CD14-positive monocyte (primary cell): ENCODE results near the gene PIH1D1. TPM values are rescaled to one million over a fixed set of nuclear protein-coding genes. Genes with fewer than 3 reads are reported as not detected.

Source experiments
- DNase-seq, 3 donors: peaks; one replicate each; pipeline ENCODE4 v3.0.0-alpha.2; 2011 to 2022
- H2AFZ ChIP-seq: 2 replicates; pipeline ENCODE4 v1.6.0; 2012; ENCODE audit warnings: mild to moderate bottlenecking, low read depth, low read length, inconsistent platforms; ENCODE audit not compliant: insufficient read depth, poor library complexity, severe bottlenecking
- H3K27ac ChIP-seq, 2 donors: 1 replicate in 1 of 2; 2 replicates in 1 of 2; pipeline ENCODE4 v1.5.1; 2012 to 2013; ENCODE audit warnings: low read length in 2 of 2, control low read depth in 1 of 2, inconsistent platforms in 1 of 2, low read depth in 1 of 2, mild to moderate bottlenecking in 1 of 2
- H3K27me3 ChIP-seq, 2 donors: one replicate each; pipeline versions ENCODE4 v1.6.0 to v1.6.1; 2011 to 2013; ENCODE audit warnings: low read length in 2 of 2; ENCODE audit not compliant: control insufficient read depth in 2 of 2, insufficient read depth in 2 of 2
- H3K36me3 ChIP-seq, 2 donors: replicated peaks in 1 of 2; 1 replicate in 1 of 2; 2 replicates in 1 of 2; pipeline versions ENCODE4 v1.5.1 to v1.6.1; 2012 to 2013; ENCODE audit warnings: low read length in 2 of 2, control low read depth in 1 of 2, inconsistent platforms in 1 of 2, mild to moderate bottlenecking in 1 of 2; ENCODE audit not compliant: insufficient read depth in 2 of 2, control insufficient read depth in 1 of 2
- H3K4me1 ChIP-seq, 2 donors: 1 replicate in 1 of 2; 2 replicates in 1 of 2; pipeline versions ENCODE4 v1.5.1 to v1.6.1; 2012 to 2013; ENCODE audit warnings: low read length in 2 of 2, control low read depth in 1 of 2, inconsistent platforms in 1 of 2, mild to moderate bottlenecking in 1 of 2, moderate library complexity in 1 of 2; ENCODE audit not compliant: insufficient read depth in 2 of 2, control insufficient read depth in 1 of 2
- H3K4me2 ChIP-seq: replicated peaks from 2 replicates; pipeline ENCODE3; 2012; ENCODE audit warnings: low read length, moderate library complexity, mild to moderate bottlenecking; ENCODE audit not compliant: poor library complexity, severe bottlenecking; ENCODE audit errors: extremely low read depth
- H3K4me3 ChIP-seq, 3 experiments: fragments of 200-600 bp in 1 of 3; sonication (generic) in 1 of 3; replicated peaks in 1 of 3; 1 replicate in 2 of 3; 2 replicates in 1 of 3; pipeline ENCODE4 v1.5.1; 2011 to 2013; ENCODE audit warnings: low read length in 3 of 3, mild to moderate bottlenecking in 3 of 3, control low read depth in 2 of 3, low read depth in 2 of 3, inconsistent platforms in 1 of 3, moderate library complexity in 1 of 3
- H3K79me2 ChIP-seq: 2 replicates; pipeline ENCODE4 v1.6.0; 2012; ENCODE audit warnings: mild to moderate bottlenecking, control low read depth, inconsistent platforms, low read length, moderate library complexity; ENCODE audit not compliant: insufficient read depth
- H3K9ac ChIP-seq: 2 replicates; pipeline ENCODE4 v1.6.0; 2017; ENCODE audit warnings: low read length, mild to moderate bottlenecking; ENCODE audit not compliant: insufficient read depth, poor library complexity, severe bottlenecking
- H3K9me3 ChIP-seq, 2 donors: replicated peaks in 1 of 2; 1 replicate in 1 of 2; 2 replicates in 1 of 2; pipeline versions ENCODE4 v1.5.1 to v1.6.1; 2012 to 2013; ENCODE audit warnings: low read length in 2 of 2, control low read depth in 1 of 2; ENCODE audit not compliant: control insufficient read depth in 1 of 2, insufficient read depth in 1 of 2
- H4K20me1 ChIP-seq: 2 replicates; pipeline ENCODE4 v1.6.0; 2012; ENCODE audit warnings: mild to moderate bottlenecking, low read length, control low read depth, moderate library complexity; ENCODE audit not compliant: insufficient read depth
- H3K27ac Mint-ChIP-seq, 7 donors: one replicate each; pipeline ENCODE4 v1.8.0; 2020; ENCODE audit warnings: mild to moderate bottlenecking in 7 of 7, mixed read lengths in 7 of 7, moderate library complexity in 6 of 7, inconsistent platforms in 2 of 7
- H3K27me3 Mint-ChIP-seq, 3 donors: one replicate each; pipeline ENCODE4 v1.8.0; 2021 to 2022; ENCODE audit warnings: low read depth in 3 of 3, mild to moderate bottlenecking in 3 of 3, mixed read lengths in 3 of 3, moderate library complexity in 3 of 3, inconsistent platforms in 1 of 3
- H3K36me3 Mint-ChIP-seq, 2 donors: one replicate each; pipeline ENCODE4 v1.8.0; 2020; ENCODE audit warnings: mixed read lengths in 2 of 2, inconsistent platforms in 1 of 2, mild to moderate bottlenecking in 1 of 2
- H3K4me1 Mint-ChIP-seq: one replicate; pipeline ENCODE4 v1.8.0; 2020; ENCODE audit warnings: mild to moderate bottlenecking, mixed read lengths
- H3K4me3 Mint-ChIP-seq, 2 donors: one replicate each; pipeline ENCODE4 v1.8.0; 2020; ENCODE audit warnings: mild to moderate bottlenecking in 2 of 2, mixed read lengths in 2 of 2, moderate library complexity in 1 of 2
- H3K9me3 Mint-ChIP-seq, 7 donors: one replicate each; pipeline ENCODE4 v1.8.0; 2020 to 2022; ENCODE audit warnings: mixed read lengths in 7 of 7, mild to moderate bottlenecking in 6 of 7, moderate library complexity in 6 of 7, inconsistent platforms in 2 of 7
- CTCF ChIP-seq: fragments of 200-600 bp; IDR thresholded peaks from one replicate; pipeline ENCODE4 v1.8.0; 2022; ENCODE audit warnings: antibody characterized with exemption, mild to moderate bottlenecking
- WGBS: methylation state at CpG from one replicate; pipeline ENCODE4 v1.1.5; 2013; ENCODE audit warnings: missing lambda C conversion rate; ENCODE audit not compliant: insufficient coverage; 5-methylcytosine and 5-hydroxymethylcytosine counted together
- intact Hi-C, 2 donors: fragments of 100-400 bp; cut with micrococcal nuclease; formaldehyde crosslinking; loops; one replicate each; pipeline versions ENCODE4 v1.15.0 to v1.15.1; 2023
- polyA plus RNA-seq, 3 donors: library from polyadenylated mRNA; depleted of rRNA in 1 of 3; unstranded in 2 of 3; stranded (reverse) in 1 of 3; fragments of 300-500 nt in 2 of 3; fragments of >200 nt in 1 of 3; fragmentation: Illumina TruSeq in 2 of 3; gene quantifications; 1 replicate in 2 of 3; 2 replicates in 1 of 3; pipeline ENCODE4 v1.2.3, GENCODE V29; 2012 to 2021

The PIH1D1 gene
- polyA plus RNA-seq, 3 donors, result 62.3 to 102 (median 83.9) TPM

- peak overlapping the region; percentile 99 for H2AFZ ChIP-seq
- H4K20me1 ChIP-seq, result no peaks in the 10 kb centered on the region
- peak overlapping the region in 1 of 3 experiments; percentile 95 for H3K4me3 ChIP-seq
- Mint-ChIP-seq H3K4me3 (peak overlapping the region; percentile 80 to 83), H3K27ac (no peak overlapping the region), H3K36me3 (peaks cover 23 to 27% of the 10 kb centered on the region in 2 donors), H3K4me1 (peaks cover 46% of the 10 kb centered on the region), H3K27me3 (peaks cover 49 to 55% (median 52%) of the 10 kb centered on the region in 3 donors), H3K9me3 (peaks cover 0 to 25% (median 15%) of the 10 kb centered on the region in 7 donors)
- no peak overlapping the region for H3K9ac ChIP-seq
- H3K4me2 ChIP-seq, result peak overlapping the region; percentile 100
- intact Hi-C loops, result loop anchor here in 1 of 2 donors (5.0 kb wide), 1 partner anchor 50 kb away; no protein-coding TSS in a partner anchor
- 8% methylated on average over 11 of the region's 11 CpGs for WGBS
- H3K36me3 ChIP-seq, result peaks cover 9 to 11% of the 10 kb centered on the region in 2 donors
- peaks cover 37 to 46% of the 10 kb centered on the region in 2 donors for H3K4me1 ChIP-seq
- no peak for DNase-seq
- H3K27ac ChIP-seq, result no peak overlapping the region
- H3K27me3 ChIP-seq, result peaks cover 48 to 51% of the 10 kb centered on the region in 2 donors
- H3K9me3 ChIP-seq, result peaks cover 0 to 17% of the 10 kb centered on the region in 2 donors
- TF ChIP-seq CTCF, result no peak
- H3K79me2 ChIP-seq, result no peaks in the 10 kb centered on the region
Observed at GRCh38 chr19:49442354-49442753, 9.3 kb downstream of the PIH1D1 start.

- no peak overlapping the region for H3K9ac ChIP-seq
Observed at GRCh38 chr19:49441960-49442350, 9.7 kb downstream of the PIH1D1 start.

More at GRCh38 chr19:49441960-49442350, 9.7 kb downstream of the PIH1D1 start:
- no peak overlapping the region for H3K27ac ChIP-seq
- TF ChIP-seq CTCF, result no peak
- Mint-ChIP-seq H3K27ac (peak overlapping the region in 1 of 7 donors; percentile 36), H3K4me1 (peaks cover 46% of the 10 kb centered on the region), H3K36me3 (peaks cover 19 to 23% of the 10 kb centered on the region in 2 donors), H3K27me3 (peaks cover 53 to 59% (median 56%) of the 10 kb centered on the region in 3 donors), H3K4me3 (peak overlapping the region; percentile 80 to 83), H3K9me3 (peaks cover 0 to 27% (median 15%) of the 10 kb centered on the region in 7 donors)
- peaks cover 37 to 46% of the 10 kb centered on the region in 2 donors for H3K4me1 ChIP-seq
- peaks cover 5 to 7% of the 10 kb centered on the region in 2 donors for H3K36me3 ChIP-seq
- peak overlapping the region; percentile 99 for H2AFZ ChIP-seq
- DNase-seq, result no peak
- 32% methylated on average over 14 of the region's 14 CpGs for WGBS
- H3K27me3 ChIP-seq, result peaks cover 51 to 55% of the 10 kb centered on the region in 2 donors
- peak overlapping the region; percentile 100 for H3K4me2 ChIP-seq
- H4K20me1 ChIP-seq, result no peaks in the 10 kb centered on the region
- no peaks in the 10 kb centered on the region for H3K79me2 ChIP-seq
- peak overlapping the region in 1 of 3 experiments; percentile 95 for H3K4me3 ChIP-seq
- intact Hi-C loops, result loop anchor here in 1 of 2 donors (5.0 kb wide), 1 partner anchor 50 kb away; no protein-coding TSS in a partner anchor
- peaks cover 0 to 19% of the 10 kb centered on the region in 2 donors for H3K9me3 ChIP-seq
